Measurements from ENCODE around the gene CETP. TPM values are rescaled to one million over a fixed set of nuclear protein-coding genes. Genes with fewer than 3 reads are reported as not detected.

CETP gene, protein sequence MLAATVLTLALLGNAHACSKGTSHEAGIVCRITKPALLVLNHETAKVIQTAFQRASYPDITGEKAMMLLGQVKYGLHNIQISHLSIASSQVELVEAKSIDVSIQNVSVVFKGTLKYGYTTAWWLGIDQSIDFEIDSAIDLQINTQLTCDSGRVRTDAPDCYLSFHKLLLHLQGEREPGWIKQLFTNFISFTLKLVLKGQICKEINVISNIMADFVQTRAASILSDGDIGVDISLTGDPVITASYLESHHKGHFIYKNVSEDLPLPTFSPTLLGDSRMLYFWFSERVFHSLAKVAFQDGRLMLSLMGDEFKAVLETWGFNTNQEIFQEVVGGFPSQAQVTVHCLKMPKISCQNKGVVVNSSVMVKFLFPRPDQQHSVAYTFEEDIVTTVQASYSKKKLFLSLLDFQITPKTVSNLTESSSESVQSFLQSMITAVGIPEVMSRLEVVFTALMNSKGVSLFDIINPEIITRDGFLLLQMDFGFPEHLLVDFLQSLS
- total RNA-seq = 0.13 TPM in 1 of 3 replicates, not detected in the others

GRCh38 chr16:56961851-56962281, at the start of gene CETP:
CETP (plus strand) TSS chr16:56961950; CDS start chr16:56961980, 30 bp downstream.
- Mint-ChIP-seq H3K9me3 (no peaks in the 10 kb centered on the region), H3K4me3 (no peak within 1 kb of the TSS), H3K4me1 (peaks cover 12% of the 10 kb centered on the region), H3K27me3 (ENCODE audit: low read depth) (no peaks in the 10 kb centered on the region), H3K27ac (no peak within 1 kb of the TSS), H3K36me3 (no peaks in the 10 kb centered on the region)
- TF ChIP-seq, protein P1, sequence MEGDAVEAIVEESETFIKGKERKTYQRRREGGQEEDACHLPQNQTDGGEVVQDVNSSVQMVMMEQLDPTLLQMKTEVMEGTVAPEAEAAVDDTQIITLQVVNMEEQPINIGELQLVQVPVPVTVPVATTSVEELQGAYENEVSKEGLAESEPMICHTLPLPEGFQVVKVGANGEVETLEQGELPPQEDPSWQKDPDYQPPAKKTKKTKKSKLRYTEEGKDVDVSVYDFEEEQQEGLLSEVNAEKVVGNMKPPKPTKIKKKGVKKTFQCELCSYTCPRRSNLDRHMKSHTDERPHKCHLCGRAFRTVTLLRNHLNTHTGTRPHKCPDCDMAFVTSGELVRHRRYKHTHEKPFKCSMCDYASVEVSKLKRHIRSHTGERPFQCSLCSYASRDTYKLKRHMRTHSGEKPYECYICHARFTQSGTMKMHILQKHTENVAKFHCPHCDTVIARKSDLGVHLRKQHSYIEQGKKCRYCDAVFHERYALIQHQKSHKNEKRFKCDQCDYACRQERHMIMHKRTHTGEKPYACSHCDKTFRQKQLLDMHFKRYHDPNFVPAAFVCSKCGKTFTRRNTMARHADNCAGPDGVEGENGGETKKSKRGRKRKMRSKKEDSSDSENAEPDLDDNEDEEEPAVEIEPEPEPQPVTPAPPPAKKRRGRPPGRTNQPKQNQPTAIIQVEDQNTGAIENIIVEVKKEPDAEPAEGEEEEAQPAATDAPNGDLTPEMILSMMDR (IDR thresholded peaks at IDR 0.05; ENCODE audit: unreplicated experiment) = no peak
- DNase-seq (ENCODE audit: low spot score in 2 of 2, unreplicated experiment in 2 of 2) = no peak

- Mint-ChIP-seq H3K27ac (peak overlapping the region; percentile 55), H3K4me1 (peaks cover 77% of the 10 kb centered on the region), H3K36me3 (no peaks in the 10 kb centered on the region), H3K27me3 (ENCODE audit: low read depth) (no peaks in the 10 kb centered on the region), H3K4me3 (no peak overlapping the region), H3K9me3 (no peaks in the 10 kb centered on the region)
- TF ChIP-seq, protein P1 (IDR thresholded peaks at IDR 0.05; ENCODE audit: unreplicated experiment) = no peak
- DNase-seq (ENCODE audit: low spot score in 2 of 2, unreplicated experiment in 2 of 2) = no peak
Observed at GRCh38 chr16:56912746-56913708, 48.7 kb upstream of the CETP start.

GRCh38 chr16:56914896-56915295, 46.9 kb upstream of the CETP start:
- Mint-ChIP-seq H3K4me3 (no peak overlapping the region), H3K36me3 (no peaks in the 10 kb centered on the region), H3K27me3 (ENCODE audit: low read depth) (no peaks in the 10 kb centered on the region), H3K27ac (no peak overlapping the region), H3K4me1 (peaks cover 68% of the 10 kb centered on the region), H3K9me3 (no peaks in the 10 kb centered on the region)
- DNase-seq (ENCODE audit: low spot score in 2 of 2, unreplicated experiment in 2 of 2) = no peak
- TF ChIP-seq, protein P1 (IDR thresholded peaks at IDR 0.05; ENCODE audit: unreplicated experiment) = no peak

- DNase-seq (ENCODE audit: low spot score in 2 of 2, unreplicated experiment in 2 of 2) = no peak
- H3K27me3 Mint-ChIP-seq (ENCODE audit: low read depth) = no peaks in the 10 kb centered on the region
- H3K4me1 Mint-ChIP-seq = peaks cover 63% of the 10 kb centered on the region
- H3K4me3 Mint-ChIP-seq = no peak overlapping the region
- no peaks in the 10 kb centered on the region for H3K9me3 Mint-ChIP-seq
- TF ChIP-seq, protein P1 (IDR thresholded peaks at IDR 0.05; ENCODE audit: unreplicated experiment) = no peak
- peak overlapping the region; percentile 62 for H3K27ac Mint-ChIP-seq
- H3K36me3 Mint-ChIP-seq = no peaks in the 10 kb centered on the region
Observed at GRCh38 chr16:56915336-56916119, 46.2 kb upstream of the CETP start.
